CD4-positive, alpha-beta T cell treated with Interleukin-1 beta for 1 hour (primary cell): Measurements from ENCODE around the gene RAPGEF3.

Experiments
- DNase-seq, 2 donors: peaks; one replicate each; pipeline ENCODE4 v3.0.0-alpha.2; 2020 to 2022

Gene RAPGEF3

GRCh38 chr12:47775100-47775911 is 16.6 kb upstream of the RAPGEF3 start:
- peak in 1 of 2 donors; percentile 16 for DNase-seq

GRCh38 chr12:47774663-47775062 is 16.0 kb upstream of the RAPGEF3 start:
- no peak for DNase-seq

- DNase-seq, result no peak
These were observed 15.3 kb upstream of the RAPGEF3 start for GRCh38 chr12:47773858-47774580.

GRCh38 chr12:47773062-47773857 is 14.6 kb upstream of the RAPGEF3 start, which contains the start of gene SLC48A1:
SLC48A1 (plus strand) TSS chr12:47773238; CDS start chr12:47773305, 67 bp downstream.
- peak; percentile 76 to 78 for DNase-seq

- DNase-seq, result no peak
These were observed 14.0 kb upstream of the RAPGEF3 start for GRCh38 chr12:47772738-47773061.

GRCh38 chr12:47772094-47772660 is 13.5 kb upstream of the RAPGEF3 start:
- no peak for DNase-seq

GRCh38 chr12:47771304-47771703 is 12.6 kb upstream of the RAPGEF3 start:
- no peak for DNase-seq

- no peak for DNase-seq
These were observed 11.5 kb upstream of the RAPGEF3 start for GRCh38 chr12:47770086-47770726.

GRCh38 chr12:47769234-47770085 is 10.8 kb upstream of the RAPGEF3 start:
- no peak for DNase-seq

GRCh38 chr12:47768323-47768811 is 9.7 kb upstream of the RAPGEF3 start:
- DNase-seq, result no peak

GRCh38 chr12:47767216-47767724 is 8.6 kb upstream of the RAPGEF3 start:
- DNase-seq, result peak; percentile 76 to 79

- no peak for DNase-seq
These were observed 8.0 kb upstream of the RAPGEF3 start for GRCh38 chr12:47766502-47767215.

- DNase-seq, result no peak
These were observed 5.0 kb upstream of the RAPGEF3 start for GRCh38 chr12:47763481-47764346.

GRCh38 chr12:47762850-47763465 is 4.3 kb upstream of the RAPGEF3 start:
- DNase-seq, result no peak

GRCh38 chr12:47758584-47758833 is 171 bp downstream of the RAPGEF3 start:
- DNase-seq, result no peak

GRCh38 chr12:47757840-47758583 is 668 bp downstream of the RAPGEF3 start:
- DNase-seq, result no peak

- DNase-seq, result no peak
These were observed 1.3 kb downstream of the RAPGEF3 start for GRCh38 chr12:47757364-47757839.
